Measurements from ENCODE around the gene PLEKHA6. TPM values are rescaled to one million over a fixed set of nuclear protein-coding genes. Genes with fewer than 3 reads are reported as not detected.

PLEKHA6 gene
- total RNA-seq, 2 donors from 2014 or later, result 14.1 to 19.8 TPM

DNA sequence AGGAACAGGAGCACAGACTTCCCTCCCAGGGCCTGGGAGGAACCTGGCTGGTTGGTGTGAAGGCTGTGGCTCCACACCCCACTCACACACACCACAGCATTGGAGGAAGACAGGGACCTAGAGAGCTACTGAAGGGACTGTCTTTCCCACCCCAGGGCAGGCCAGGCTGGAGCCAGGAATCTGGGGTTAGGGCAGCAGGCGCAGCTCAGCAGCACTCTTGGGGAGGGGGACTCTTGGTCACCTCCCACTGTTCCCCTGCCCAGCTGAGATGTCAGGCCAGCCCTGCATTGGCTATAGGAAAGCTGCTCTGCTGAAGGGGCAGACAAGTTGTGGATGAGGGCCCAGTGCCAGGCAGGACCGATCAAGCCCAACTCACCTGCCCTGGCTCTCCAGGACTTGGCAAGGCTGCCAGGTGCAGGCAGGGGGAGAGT lies 1.6 kb upstream of the PLEKHA6 start:
- intact Hi-C loops (cut with DNase I), result loop anchor here (5.0 to 10.0 kb wide), 5 partner anchors 104 to 497 kb away; partner anchors contain the start of genes GOLT1A (in 2 of the 2) and SNRPE (in 1 of the 2)
- DNase-seq, result no peak
- ATAC-seq, result no peak

DNA sequence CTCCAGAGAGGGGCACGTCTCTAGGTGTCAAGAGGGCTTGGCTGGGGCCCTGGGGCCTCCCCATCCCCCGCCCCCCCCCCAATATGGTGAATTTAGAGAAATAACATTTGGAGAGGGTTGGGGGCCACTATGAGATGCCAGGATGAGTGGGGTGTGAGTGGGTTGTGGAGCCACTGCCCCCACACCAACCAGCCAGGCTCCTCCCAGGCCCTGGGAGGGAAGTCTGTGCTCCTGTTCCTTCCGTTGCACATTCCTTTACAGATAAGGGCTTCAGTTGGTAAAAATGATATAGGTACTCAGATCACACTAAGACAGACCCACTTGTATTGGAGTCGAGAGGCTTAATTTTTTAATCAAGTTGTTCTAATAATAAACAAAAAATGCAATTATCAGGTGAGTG lies 585 bp upstream of the PLEKHA6 start:
- ATAC-seq, result no peak
- intact Hi-C loops (cut with DNase I), result loop anchor here (5.0 to 10.0 kb wide), 5 partner anchors 103 to 496 kb away; partner anchors contain the start of genes GOLT1A (in 2 of the 2) and SNRPE (in 1 of the 2)
- no peak for DNase-seq

GRCh38 chr1:204359131-204359473 lies 627 bp downstream of the PLEKHA6 start:
- ATAC-seq, result no peak
- intact Hi-C loops (cut with DNase I), result no loop called here
- DNase-seq, result no peak

GRCh38 chr1:204358605-204359004 lies 1.1 kb downstream of the PLEKHA6 start:
- intact Hi-C loops (cut with DNase I), result no loop called here
- ATAC-seq (no peak), DNase-seq (no peak)

DNA sequence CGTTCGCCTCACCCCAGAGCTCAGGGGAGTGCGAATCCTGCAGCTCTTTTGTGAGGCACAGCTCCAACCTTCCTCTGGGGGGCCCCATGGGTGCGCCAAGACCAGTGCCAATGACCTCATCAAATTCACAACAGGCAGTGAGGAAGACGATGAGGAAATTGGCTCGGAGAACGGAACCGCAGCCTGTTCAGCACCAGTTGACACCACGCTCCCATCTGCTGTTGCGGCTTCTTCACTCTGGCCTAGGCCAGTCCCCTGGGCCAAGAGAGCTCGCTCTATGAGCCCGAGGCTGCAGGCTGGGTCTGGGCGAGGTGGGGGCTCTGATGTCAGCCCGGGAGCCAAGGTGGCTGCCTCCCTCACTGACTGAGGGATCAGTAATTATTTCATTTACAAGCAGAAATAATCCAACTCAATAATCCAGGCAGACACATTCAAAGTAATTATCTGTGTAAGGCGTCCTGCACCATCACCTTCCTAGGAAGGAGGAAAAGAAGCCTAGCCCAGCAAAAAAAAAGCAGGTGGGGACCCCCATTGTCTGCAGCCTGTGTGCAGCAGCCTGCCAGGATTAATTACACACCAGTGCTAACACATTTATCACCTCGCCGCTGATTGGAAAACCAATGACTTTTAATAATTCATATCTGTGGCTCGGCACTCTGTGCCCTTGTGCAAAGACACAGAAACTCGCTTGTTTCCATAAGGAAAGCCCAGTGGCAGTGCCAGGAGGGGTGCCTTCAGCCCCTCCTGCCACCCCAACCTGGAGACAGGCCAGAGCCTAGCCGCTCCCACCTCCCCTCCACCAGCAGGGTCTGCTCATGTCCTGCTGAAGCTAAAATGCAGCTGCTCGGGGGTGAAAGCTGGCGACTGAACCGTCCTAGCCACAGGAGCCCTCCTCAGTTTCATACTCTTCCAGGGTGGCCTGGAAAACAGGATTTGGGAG lies 1.9 kb downstream of the PLEKHA6 start:
- ATAC-seq (peak; percentile 35 to 64), DNase-seq (peak; percentile 60)
- intact Hi-C loops (cut with DNase I), result no loop called here

DNA sequence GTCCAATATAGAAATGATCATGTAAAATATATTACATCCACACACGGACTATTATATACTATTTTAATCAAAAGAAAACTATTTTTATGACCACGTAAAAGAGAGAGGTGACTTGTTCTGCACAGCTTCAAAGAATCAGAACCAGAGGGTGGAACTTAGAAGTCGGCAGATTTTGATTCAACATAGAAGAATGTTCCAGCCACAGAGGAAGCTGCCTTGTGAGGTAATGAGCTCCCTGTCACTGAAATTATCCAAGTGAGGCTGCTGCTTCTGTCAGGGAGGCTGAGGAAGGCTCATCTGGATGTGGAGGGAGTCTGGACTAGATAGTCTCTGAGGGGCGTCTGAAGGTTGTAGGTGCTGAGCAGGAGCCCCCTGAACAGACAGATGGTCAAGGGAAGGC lies 2.7 kb downstream of the PLEKHA6 start:
- ATAC-seq (no peak), DNase-seq (no peak)
- intact Hi-C loops (cut with DNase I), result no loop called here

GRCh38 chr1:204355913-204356312 lies 3.8 kb downstream of the PLEKHA6 start:
- no peak for DNase-seq
- intact Hi-C loops (cut with DNase I), result no loop called here
- no peak for ATAC-seq

- intact Hi-C loops (cut with DNase I), result no loop called here
- DNase-seq, result no peak
- ATAC-seq, result no peak
Observed at GRCh38 chr1:204354579-204354978, 5.2 kb downstream of the PLEKHA6 start.

GRCh38 chr1:204353213-204353910 lies 6.4 kb downstream of the PLEKHA6 start:
- no peak for ATAC-seq
- intact Hi-C loops (cut with DNase I), result no loop called here

GRCh38 chr1:204350857-204351573 lies 8.7 kb downstream of the PLEKHA6 start:
- peak; percentile 85 for DNase-seq
- ATAC-seq, result peak; percentile 64 to 75
- intact Hi-C loops (cut with DNase I), result no loop called here

More at GRCh38 chr1:204353213-204353910, 6.4 kb downstream of the PLEKHA6 start:
- no peak for DNase-seq

- intact Hi-C loops (cut with DNase I), result no loop called here
- DNase-seq (no peak), ATAC-seq (peak in 1 of 2 donors; percentile 1)
Observed at GRCh38 chr1:204350312-204350711, 9.4 kb downstream of the PLEKHA6 start.

DNA sequence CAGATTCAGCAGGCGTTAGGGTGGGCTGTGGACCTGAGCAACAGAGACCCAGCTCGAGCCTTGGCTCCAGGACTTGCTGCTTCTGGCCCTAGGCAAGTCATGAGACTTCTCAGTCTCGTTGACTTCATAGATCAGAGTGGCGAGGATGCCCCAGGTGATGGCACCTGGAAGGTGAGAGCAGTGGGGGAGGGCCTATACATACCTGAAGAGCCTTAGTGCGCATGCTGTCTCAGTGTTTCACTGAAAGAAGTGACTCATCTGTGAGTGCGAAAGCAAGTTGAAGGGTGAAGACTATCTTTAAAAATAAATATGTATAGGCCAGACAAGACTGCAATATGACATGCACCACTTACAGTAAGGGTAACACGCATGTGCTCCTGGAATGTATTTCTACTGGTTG lies 10.1 kb downstream of the PLEKHA6 start:
- no peak for DNase-seq
- intact Hi-C loops (cut with DNase I), result no loop called here
- ATAC-seq, result no peak

DNA sequence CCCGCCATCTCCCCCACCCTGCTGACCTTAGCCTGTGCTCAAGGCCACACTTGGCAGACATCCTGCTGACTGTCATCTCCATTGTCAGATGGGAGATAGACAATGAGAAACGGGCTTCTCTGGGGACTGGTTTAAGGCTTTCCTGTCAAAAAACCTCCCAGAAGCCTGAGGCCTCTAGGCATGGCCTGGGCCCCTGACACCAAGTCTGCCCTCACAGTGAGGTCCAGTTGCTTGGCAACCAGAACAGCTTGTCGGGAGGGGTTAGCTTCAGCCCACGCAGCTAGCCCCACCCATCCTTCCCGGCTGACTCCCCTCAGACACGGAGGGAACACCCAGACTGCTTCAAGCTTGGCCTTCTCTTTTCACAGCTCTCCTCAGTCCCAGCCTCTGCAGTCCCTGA lies 11.0 kb downstream of the PLEKHA6 start:
- intact Hi-C loops (cut with DNase I), result no loop called here
- ATAC-seq, result peak; percentile 90 to 92
- DNase-seq, result peak; percentile 92

DNA sequence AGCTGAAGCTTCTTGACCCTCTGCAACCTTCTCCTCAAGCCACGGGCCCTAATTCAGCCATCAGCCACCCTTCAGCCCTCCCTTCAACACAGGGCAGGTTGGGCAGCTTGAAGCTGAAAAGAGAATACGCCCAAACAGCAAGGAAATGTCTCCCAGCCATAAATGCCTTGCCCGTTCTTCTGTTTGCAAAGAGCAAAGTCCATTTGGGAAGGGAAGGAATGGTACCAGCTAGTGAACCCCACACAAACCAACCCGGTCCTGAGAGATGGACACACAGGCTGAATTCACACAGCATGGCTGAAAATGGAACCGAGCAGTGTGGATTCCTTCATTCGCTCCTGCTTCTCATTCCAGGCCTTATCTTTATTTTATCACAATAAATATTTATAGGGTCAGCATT lies 11.5 kb downstream of the PLEKHA6 start:
- intact Hi-C loops (cut with DNase I), result no loop called here
- DNase-seq (no peak), ATAC-seq (no peak)

GRCh38 chr1:204345941-204346645 lies 13.6 kb downstream of the PLEKHA6 start:
- no peak for ATAC-seq
- no peak for DNase-seq
- intact Hi-C loops (cut with DNase I), result no loop called here

- intact Hi-C loops (cut with DNase I), result no loop called here
- DNase-seq (no peak), ATAC-seq (no peak)
Observed at GRCh38 chr1:204345438-204345841, 14.3 kb downstream of the PLEKHA6 start.

- DNase-seq, result peak; percentile 54
- intact Hi-C loops (cut with DNase I), result no loop called here
Observed at GRCh38 chr1:204344665-204345355, 14.9 kb downstream of the PLEKHA6 start.

GRCh38 chr1:204343802-204344201 lies 15.9 kb downstream of the PLEKHA6 start:
- no peak for ATAC-seq
- intact Hi-C loops (cut with DNase I), result no loop called here
- DNase-seq, result no peak

More at GRCh38 chr1:204344665-204345355, 14.9 kb downstream of the PLEKHA6 start:
- no peak for ATAC-seq

Data from left cardiac atrium (tissue), 4 donors.